PC-9 (cell line): ENCODE results near the gene SHROOM3.

Source experiments
- EZH2 ChIP-seq: fragments of 200-600 bp; sonication (generic); IDR thresholded peaks from 2 replicates; pipeline ENCODE4 v1.8.0; 2017; ENCODE audit warnings: antibody characterized with exemption, low read depth
- TF ChIP-seq, protein P1 (sequence below): fragments of 200-600 bp; sonication (generic); conservative IDR thresholded peaks from 2 replicates; pipeline ENCODE4 v1.6.1; 2017; ENCODE audit warnings: mixed run types, antibody characterized with exemption, mild to moderate bottlenecking, moderate library complexity

DNA sequence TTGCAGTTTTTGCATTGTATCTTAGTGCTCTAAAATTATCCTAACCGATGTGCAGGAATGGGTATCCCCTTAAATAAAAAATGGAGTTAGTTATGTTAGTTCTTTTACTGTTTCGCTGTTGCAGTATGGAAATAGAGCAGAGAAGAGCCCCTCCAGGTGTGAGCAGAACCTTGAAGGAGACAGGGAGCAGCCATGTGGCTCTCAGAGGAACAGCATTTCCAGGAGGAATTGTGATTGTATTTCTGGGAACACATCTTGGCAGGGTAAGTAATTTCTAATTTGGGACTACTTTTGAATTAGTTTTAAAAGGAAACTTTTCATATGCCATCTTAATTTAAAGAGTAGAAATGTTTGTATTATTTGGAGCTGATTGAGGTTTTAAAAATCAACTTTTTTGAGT, 8.8 kb upstream of the SHROOM3 start:
- TF ChIP-seq, protein P1, sequence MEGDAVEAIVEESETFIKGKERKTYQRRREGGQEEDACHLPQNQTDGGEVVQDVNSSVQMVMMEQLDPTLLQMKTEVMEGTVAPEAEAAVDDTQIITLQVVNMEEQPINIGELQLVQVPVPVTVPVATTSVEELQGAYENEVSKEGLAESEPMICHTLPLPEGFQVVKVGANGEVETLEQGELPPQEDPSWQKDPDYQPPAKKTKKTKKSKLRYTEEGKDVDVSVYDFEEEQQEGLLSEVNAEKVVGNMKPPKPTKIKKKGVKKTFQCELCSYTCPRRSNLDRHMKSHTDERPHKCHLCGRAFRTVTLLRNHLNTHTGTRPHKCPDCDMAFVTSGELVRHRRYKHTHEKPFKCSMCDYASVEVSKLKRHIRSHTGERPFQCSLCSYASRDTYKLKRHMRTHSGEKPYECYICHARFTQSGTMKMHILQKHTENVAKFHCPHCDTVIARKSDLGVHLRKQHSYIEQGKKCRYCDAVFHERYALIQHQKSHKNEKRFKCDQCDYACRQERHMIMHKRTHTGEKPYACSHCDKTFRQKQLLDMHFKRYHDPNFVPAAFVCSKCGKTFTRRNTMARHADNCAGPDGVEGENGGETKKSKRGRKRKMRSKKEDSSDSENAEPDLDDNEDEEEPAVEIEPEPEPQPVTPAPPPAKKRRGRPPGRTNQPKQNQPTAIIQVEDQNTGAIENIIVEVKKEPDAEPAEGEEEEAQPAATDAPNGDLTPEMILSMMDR, result no peak
- TF ChIP-seq EZH2, result no peak
